Choroid plexus epithelial cell (primary cell): ENCODE data around the gene AIF1L.
"Not testable (repeated sequence)": the region's sequence is repeated elsewhere in the genome, so short reads cannot be mapped to it uniquely, and the experiment has no call there.

Experiments used
- DNase-seq: peaks from one replicate; pipeline ENCODE4 v3.0.0-alpha.2; 2010; ENCODE audit warnings: low read depth
- H3K4me3 ChIP-seq: 2 replicates; pipeline ENCODE4 v1.5.1; 2011; ENCODE audit warnings: low read depth, mild to moderate bottlenecking, control low read depth, low read length, moderate library complexity
- CTCF ChIP-seq: conservative IDR thresholded peaks from 2 replicates; pipeline ENCODE4 v1.5.1; 2011; ENCODE audit warnings: low read depth, mild to moderate bottlenecking, control low read depth, inconsistent platforms, low read length, moderate library complexity

AIF1L gene

GRCh38 chr9:131111186-131111853 lies 15.0 kb downstream of the AIF1L start:
- no peak overlapping the region for H3K4me3 ChIP-seq
- DNase-seq: no peak
- no peak for TF ChIP-seq CTCF

- no peak overlapping the region for H3K4me3 ChIP-seq
- TF ChIP-seq CTCF: no peak
- no peak for DNase-seq
Measured at GRCh38 chr9:131111854-131112311, 15.6 kb downstream of the AIF1L start.

GRCh38 chr9:131112374-131113154 lies 16.2 kb downstream of the AIF1L start:
- DNase-seq: no peak
- TF ChIP-seq CTCF: no peak
- no peak overlapping the region for H3K4me3 ChIP-seq

- H3K4me3 ChIP-seq: no peak overlapping the region
- no peak for DNase-seq
- no peak for TF ChIP-seq CTCF
Measured at GRCh38 chr9:131113655-131114054, 17.3 kb downstream of the AIF1L start.

- no peak overlapping the region for H3K4me3 ChIP-seq
- no peak for TF ChIP-seq CTCF
- no peak for DNase-seq
Measured at GRCh38 chr9:131114084-131114535, 17.8 kb downstream of the AIF1L start.

GRCh38 chr9:131115360-131115742 lies 19.0 kb downstream of the AIF1L start:
- H3K4me3 ChIP-seq, DNase-seq: not testable (repeated sequence)

- TF ChIP-seq CTCF: no peak
- H3K4me3 ChIP-seq: no peak overlapping the region
- no peak for DNase-seq
Measured at GRCh38 chr9:131116281-131117120, 20.2 kb downstream of the AIF1L start.
